ENCODE measurements around the gene C1orf226. TPM values are rescaled to one million over a fixed set of nuclear protein-coding genes. Genes with fewer than 3 reads are reported as not detected.

C1orf226 gene
- total and polyA plus RNA-seq, 9 of the 15 experiments (the other 6 are each of a cell fraction or from before 2014, with no cell fraction given), result 0.10 to 1.4 (median 0.47) TPM

- TF ChIP-seq CUX1 (CRISPR knock-in tag; IDR thresholded peaks at IDR 0.05), result 0 out of 2 replicates have a peak, but pooled peaks have one; percentile 41
- TF ChIP-seq NEUROD1 (IDR thresholded peaks at IDR 0.05; ENCODE audit: borderline replicate concordance, low read depth, low read length, partially characterized antibody), result peak; percentile 89
- TF ChIP-seq DLX4 (CRISPR knock-in tag; IDR thresholded peaks at IDR 0.05), result no peak
- TF ChIP-seq NR1H2 (CRISPR knock-in tag; IDR thresholded peaks at IDR 0.05), result no peak
- TF ChIP-seq, protein P1, sequence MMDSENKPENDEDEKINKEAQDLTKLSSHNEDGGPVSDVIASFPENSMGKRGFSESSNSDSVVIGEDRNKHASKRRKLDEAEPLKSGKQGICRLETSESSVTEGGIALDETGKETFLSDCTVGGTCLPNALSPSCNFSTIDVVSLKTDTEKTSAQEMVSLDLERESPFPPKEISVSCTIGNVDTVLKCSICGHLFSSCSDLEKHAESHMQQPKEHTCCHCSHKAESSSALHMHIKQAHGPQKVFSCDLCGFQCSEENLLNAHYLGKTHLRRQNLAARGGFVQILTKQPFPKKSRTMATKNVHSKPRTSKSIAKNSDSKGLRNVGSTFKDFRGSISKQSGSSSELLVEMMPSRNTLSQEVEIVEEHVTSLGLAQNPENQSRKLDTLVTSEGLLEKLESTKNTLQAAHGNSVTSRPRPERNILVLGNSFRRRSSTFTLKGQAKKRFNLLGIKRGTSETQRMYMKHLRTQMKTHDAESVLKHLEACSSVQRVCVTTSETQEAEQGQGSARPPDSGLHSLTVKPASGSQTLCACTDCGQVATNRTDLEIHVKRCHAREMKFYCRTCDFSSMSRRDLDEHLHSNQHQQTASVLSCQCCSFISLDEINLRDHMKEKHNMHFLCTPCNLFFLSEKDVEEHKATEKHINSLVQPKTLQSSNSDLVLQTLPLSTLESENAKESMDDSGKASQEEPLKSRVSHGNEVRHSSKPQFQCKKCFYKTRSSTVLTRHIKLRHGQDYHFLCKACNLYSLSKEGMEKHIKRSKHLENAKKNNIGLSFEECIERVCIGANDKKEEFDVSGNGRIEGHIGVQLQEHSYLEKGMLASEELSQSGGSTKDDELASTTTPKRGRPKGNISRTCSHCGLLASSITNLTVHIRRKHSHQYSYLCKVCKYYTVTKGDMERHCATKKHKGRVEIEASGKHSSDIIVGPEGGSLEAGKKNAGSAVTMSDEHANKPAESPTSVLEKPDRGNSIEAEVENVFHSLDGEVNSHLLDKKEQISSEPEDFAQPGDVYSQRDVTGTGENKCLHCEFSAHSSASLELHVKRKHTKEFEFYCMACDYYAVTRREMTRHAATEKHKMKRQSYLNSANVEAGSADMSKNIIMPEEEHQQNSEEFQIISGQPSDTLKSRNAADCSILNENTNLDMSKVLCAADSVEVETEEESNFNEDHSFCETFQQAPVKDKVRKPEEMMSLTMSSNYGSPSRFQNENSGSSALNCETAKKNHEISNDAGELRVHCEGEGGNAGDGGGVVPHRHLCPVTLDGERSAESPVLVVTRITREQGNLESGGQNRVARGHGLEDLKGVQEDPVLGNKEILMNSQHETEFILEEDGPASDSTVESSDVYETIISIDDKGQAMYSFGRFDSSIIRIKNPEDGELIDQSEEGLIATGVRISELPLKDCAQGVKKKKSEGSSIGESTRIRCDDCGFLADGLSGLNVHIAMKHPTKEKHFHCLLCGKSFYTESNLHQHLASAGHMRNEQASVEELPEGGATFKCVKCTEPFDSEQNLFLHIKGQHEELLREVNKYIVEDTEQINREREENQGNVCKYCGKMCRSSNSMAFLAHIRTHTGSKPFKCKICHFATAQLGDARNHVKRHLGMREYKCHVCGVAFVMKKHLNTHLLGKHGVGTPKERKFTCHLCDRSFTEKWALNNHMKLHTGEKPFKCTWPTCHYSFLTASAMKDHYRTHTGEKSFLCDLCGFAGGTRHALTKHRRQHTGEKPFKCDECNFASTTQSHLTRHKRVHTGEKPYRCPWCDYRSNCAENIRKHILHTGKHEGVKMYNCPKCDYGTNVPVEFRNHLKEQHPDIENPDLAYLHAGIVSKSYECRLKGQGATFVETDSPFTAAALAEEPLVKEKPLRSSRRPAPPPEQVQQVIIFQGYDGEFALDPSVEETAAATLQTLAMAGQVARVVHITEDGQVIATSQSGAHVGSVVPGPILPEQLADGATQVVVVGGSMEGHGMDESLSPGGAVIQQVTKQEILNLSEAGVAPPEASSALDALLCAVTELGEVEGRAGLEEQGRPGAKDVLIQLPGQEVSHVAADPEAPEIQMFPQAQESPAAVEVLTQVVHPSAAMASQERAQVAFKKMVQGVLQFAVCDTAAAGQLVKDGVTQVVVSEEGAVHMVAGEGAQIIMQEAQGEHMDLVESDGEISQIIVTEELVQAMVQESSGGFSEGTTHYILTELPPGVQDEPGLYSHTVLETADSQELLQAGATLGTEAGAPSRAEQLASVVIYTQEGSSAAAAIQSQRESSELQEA (IDR thresholded peaks at IDR 0.05; ENCODE audit: low read depth), result no peak
- TF ChIP-seq ELF4 (CRISPR knock-in tag; IDR thresholded peaks at IDR 0.05), result peak; percentile 87
- no peak for TF ChIP-seq SNIP1 (IDR thresholded peaks at IDR 0.05; ENCODE audit: low read depth)
- peak; percentile 46; the same call in 1 of the 2 replicates for TF ChIP-seq ZNF644 (tag; IDR thresholded peaks at IDR 0.05; ENCODE audit: low read depth)
- peak; percentile 32 to 91; a peak in 2 of 4 replicates for TF ChIP-seq MAZ (CRISPR knock-in tag; conservative IDR thresholded peaks at IDR 0.05 in 1 of 2, IDR thresholded peaks at IDR 0.05 in 1 of 2)
- no peak for TF ChIP-seq CHD4 (IDR thresholded peaks at IDR 0.05; ENCODE audit: insufficient read depth, insufficient replicate concordance, low read depth, low read length, poor library complexity, severe bottlenecking)
Observed at GRCh38 chr1:162372159-162373071, 9.1 kb upstream of the C1orf226 start (continued).
